Left ventricle myocardium inferior (tissue), 1 donor: ENCODE results near the gene MPV17. TPM values are rescaled to one million over a fixed set of nuclear protein-coding genes. Genes with fewer than 3 reads are reported as not detected.
"Not testable (repeated sequence)": the region's sequence is repeated elsewhere in the genome, so short reads cannot be mapped to it uniquely, and the experiment has no call there.

ENCODE experiments used
- DNase-seq: peaks from one replicate; pipeline ENCODE4 v3.0.0-alpha.2; 2020
- H3K27ac ChIP-seq: fragments of 200-600 bp; replicated peaks from 2 replicates; pipeline ENCODE4 v1.8.0; 2021
- H3K27me3 ChIP-seq: fragments of 200-600 bp; 2 replicates; pipeline ENCODE4 v1.8.0; 2021; ENCODE audit warnings: low read depth
- H3K36me3 ChIP-seq: fragments of 200-600 bp; 2 replicates; pipeline ENCODE4 v1.8.0; 2021
- H3K4me1 ChIP-seq: fragments of 200-600 bp; 2 replicates; pipeline ENCODE4 v1.8.0; 2021
- H3K4me3 ChIP-seq: fragments of 200-600 bp; 2 replicates; pipeline ENCODE4 v1.8.0; 2021; ENCODE audit warnings: mild to moderate bottlenecking, moderate library complexity
- H3K9me3 ChIP-seq: fragments of 200-600 bp; replicated peaks from 2 replicates; pipeline ENCODE4 v1.8.0; 2021
- CTCF ChIP-seq: fragments of 200-600 bp; IDR thresholded peaks from 2 replicates; pipeline ENCODE4 v1.8.0; 2021; ENCODE audit warnings: antibody characterized with exemption, mild to moderate bottlenecking, borderline replicate concordance
- intact Hi-C: fragments of 100-400 bp; cut with micrococcal nuclease; formaldehyde crosslinking; loops from one replicate; pipeline ENCODE4 v1.11.0; 2022
- total RNA-seq: library from RNA; stranded (reverse); fragmentation: NEBNext Ultra II Directional; extraction: Animal tissue kit (Norgen Biotek cat#: 25700); gene quantifications from one replicate; pipeline ENCODE4 v1.2.1, GENCODE V29; 2021
- donor health status: DM: no; HTN: yes; CAD: no; lungs with severe emphysema.

Gene MPV17
- total RNA-seq, 1 donor from 2014 or later = 59.2 TPM

GRCh38 chr2:27353762-27354596 lies 31.1 kb upstream of the MPV17 start:
- Histone ChIP-seq H3K4me1 (peaks cover 51% of the 10 kb centered on the region), H3K27me3 (no peaks in the 10 kb centered on the region), H3K36me3 (peaks cover 9% of the 10 kb centered on the region), H3K27ac (no peak overlapping the region), H3K4me3 (no peak overlapping the region), H3K9me3 (no peaks in the 10 kb centered on the region)
- intact Hi-C loops = no loop called here
- TF ChIP-seq CTCF = no peak
- no peak for DNase-seq

GRCh38 chr2:27353386-27353761 lies 30.5 kb upstream of the MPV17 start:
- H3K36me3 ChIP-seq, H3K4me3 ChIP-seq, H3K27me3 ChIP-seq, DNase-seq, H3K9me3 ChIP-seq, H3K27ac ChIP-seq, intact Hi-C loops: not testable (repeated sequence)
- H3K4me1 ChIP-seq = peaks cover 50% of the 10 kb centered on the region

GRCh38 chr2:27351802-27352598 lies 29.1 kb upstream of the MPV17 start:
- no peak for DNase-seq
- Histone ChIP-seq H3K4me1 (peaks cover 36% of the 10 kb centered on the region), H3K9me3 (no peaks in the 10 kb centered on the region), H3K27me3 (no peaks in the 10 kb centered on the region), H3K4me3 (no peak overlapping the region), H3K27ac (no peak overlapping the region), H3K36me3 (peaks cover 9% of the 10 kb centered on the region)
- intact Hi-C loops = no loop called here
- TF ChIP-seq CTCF = no peak

GRCh38 chr2:27350106-27350693 lies 27.3 kb upstream of the MPV17 start:
- intact Hi-C loops = no loop called here
- Histone ChIP-seq H3K27ac (no peak overlapping the region), H3K36me3 (peaks cover 9% of the 10 kb centered on the region), H3K4me3 (no peak overlapping the region), H3K9me3 (no peaks in the 10 kb centered on the region), H3K4me1 (peaks cover 20% of the 10 kb centered on the region), H3K27me3 (no peaks in the 10 kb centered on the region)
- no peak for DNase-seq
- no peak for TF ChIP-seq CTCF

- TF ChIP-seq CTCF = no peak
- intact Hi-C loops = no loop called here
- H3K4me3 ChIP-seq = no peak overlapping the region
- DNase-seq = no peak
- H3K9me3 ChIP-seq = no peaks in the 10 kb centered on the region
- H3K4me1 ChIP-seq = no peaks in the 10 kb centered on the region
- peaks cover 15% of the 10 kb centered on the region for H3K36me3 ChIP-seq
- no peak overlapping the region for H3K27ac ChIP-seq
- no peaks in the 10 kb centered on the region for H3K27me3 ChIP-seq
These were observed 24.7 kb upstream of the MPV17 start for GRCh38 chr2:27347641-27348040.
